IMR-90 (cell line): ENCODE data around the gene NOTCH2. TPM values are rescaled to one million over a fixed set of nuclear protein-coding genes. Genes with fewer than 3 reads are reported as not detected.

Source experiments
- ATAC-seq: fragments of 200-7000 bp; cut with Tn5 transposase; 2 replicates; pipeline ENCODE4 v1.9.1; 2020; ENCODE audit warnings: low read depth, mild to moderate bottlenecking, moderate library complexity
- BruUV-seq: library from RNA; stranded (reverse); fragments of 400-500 nt; replicated peaks from 2 replicates; lab custom pipeline; 2021; lab: Mats Ljungman, UMichigan
- CTCF ChIA-PET: fragments of 300-600 bp; formaldehyde crosslinking; extraction: SDS; loops from one replicate; lab custom pipeline; 2021; ENCODE audit warnings: antibody characterized with exemption; lab: Yijun Ruan, JAX
- POLR2A ChIA-PET: fragments of 300-600 bp; sonication (Branson Sonifier 250); formaldehyde crosslinking; loops from one replicate; lab custom pipeline; 2022; ENCODE audit warnings: antibody characterized with exemption; ENCODE audit not compliant: unreplicated experiment; lab: Charles Lee
- DNase-seq: peaks from one replicate; pipeline ENCODE4 v3.0.0; 2013
- H2AFZ ChIP-seq: replicated peaks from 2 replicates; pipeline ENCODE3; 2013; ENCODE audit warnings: low read length, mild to moderate bottlenecking; ENCODE audit not compliant: poor library complexity
- H2AK5ac ChIP-seq: 2 replicates; pipeline ENCODE4 v1.6.1; 2013; ENCODE audit warnings: low read depth, low read length, inconsistent platforms
- H2AK9ac ChIP-seq: replicated peaks from 2 replicates; pipeline ENCODE3; 2013; ENCODE audit warnings: mild to moderate bottlenecking, low read depth, low read length, moderate library complexity; ENCODE audit not compliant: poor library complexity
- H2BK120ac ChIP-seq: 2 replicates; pipeline ENCODE4 v1.6.1; 2013; ENCODE audit warnings: low read depth, low read length, inconsistent platforms
- H2BK15ac ChIP-seq: 3 replicates; pipeline ENCODE4 v1.6.1; 2013; ENCODE audit warnings: low read depth, low read length, inconsistent platforms
- H2BK20ac ChIP-seq: 2 replicates; pipeline ENCODE4 v1.6.1; 2013; ENCODE audit warnings: low read depth, mild to moderate bottlenecking, inconsistent platforms, low read length, moderate library complexity
- H2BK5ac ChIP-seq: 2 replicates; pipeline ENCODE4 v1.6.1; 2013; ENCODE audit warnings: mild to moderate bottlenecking, low read depth, low read length, inconsistent platforms; ENCODE audit not compliant: poor library complexity, severe bottlenecking
- H3K14ac ChIP-seq: replicated peaks from 2 replicates; pipeline ENCODE4 v1.6.1; 2013; ENCODE audit warnings: low read depth, low read length, inconsistent platforms
- H3K18ac ChIP-seq: 2 replicates; pipeline ENCODE4 v1.6.1; 2013; ENCODE audit warnings: low read depth, low read length, control low read depth
- H3K23ac ChIP-seq: 2 replicates; pipeline ENCODE4 v1.6.1; 2013; ENCODE audit warnings: low read depth, low read length, inconsistent platforms
- H3K27ac ChIP-seq: 2 replicates; pipeline ENCODE4 v1.5.1; 2013; ENCODE audit warnings: mild to moderate bottlenecking, control low read depth, low read length; ENCODE audit not compliant: insufficient read depth
- H3K27me3 ChIP-seq: 2 replicates; pipeline ENCODE4 v1.6.1; 2013; ENCODE audit warnings: low read length; ENCODE audit not compliant: control insufficient read depth, insufficient read depth
- H3K36me3 ChIP-seq: 2 replicates; pipeline ENCODE4 v1.6.1; 2013; ENCODE audit warnings: low read length, mixed read lengths; ENCODE audit not compliant: control insufficient read depth, insufficient read depth
- H3K4ac ChIP-seq: 2 replicates; pipeline ENCODE4 v1.6.1; 2013; ENCODE audit warnings: low read depth, low read length, inconsistent platforms
- H3K4me1 ChIP-seq: 2 replicates; pipeline ENCODE4 v1.6.1; 2013; ENCODE audit warnings: low read length, mixed read lengths; ENCODE audit not compliant: control insufficient read depth, insufficient read depth
- H3K4me2 ChIP-seq: 2 replicates; pipeline ENCODE4 v1.6.1; 2013; ENCODE audit warnings: low read depth, mild to moderate bottlenecking, control low read depth, low read length, moderate library complexity
- H3K4me3 ChIP-seq: 2 replicates; pipeline ENCODE4 v1.5.1; 2013; ENCODE audit warnings: low read depth, mild to moderate bottlenecking, control low read depth, low read length, moderate library complexity; ENCODE audit not compliant: insufficient read depth
- H3K56ac ChIP-seq: 2 replicates; pipeline ENCODE4 v1.6.1; 2013; ENCODE audit warnings: low read length, inconsistent platforms; ENCODE audit not compliant: insufficient read depth; ENCODE audit errors: extremely low read depth
- H3K79me1 ChIP-seq, 2 experiments: 2 replicates each; pipeline ENCODE4 v1.6.1; 2013; ENCODE audit warnings: low read length in 2 of 2, inconsistent platforms in 1 of 2, low read depth in 1 of 2
- H3K9ac ChIP-seq: 2 replicates; pipeline ENCODE4 v1.6.1; 2013; ENCODE audit warnings: low read depth, low read length, control low read depth
- H3K9me1 ChIP-seq: 2 replicates; pipeline ENCODE4 v1.6.1; 2013; ENCODE audit warnings: low read length, inconsistent platforms; ENCODE audit not compliant: insufficient read depth
- H3K9me3 ChIP-seq: 2 replicates; pipeline ENCODE4 v1.6.1; 2013; ENCODE audit warnings: low read length; ENCODE audit not compliant: control insufficient read depth, insufficient read depth
- H4K20me1 ChIP-seq: 2 replicates; pipeline ENCODE4 v1.6.1; 2013; ENCODE audit warnings: low read length, inconsistent platforms; ENCODE audit not compliant: insufficient read depth
- H4K5ac ChIP-seq: 2 replicates; pipeline ENCODE4 v1.6.1; 2013; ENCODE audit warnings: mild to moderate bottlenecking, low read depth, low read length, control low read depth
- H4K8ac ChIP-seq, 2 experiments: 2 replicates each; pipeline ENCODE4 v1.6.1; 2013; ENCODE audit warnings: low read depth in 2 of 2, low read length in 2 of 2, control low read depth in 1 of 2, inconsistent platforms in 1 of 2
- H4K91ac ChIP-seq: 2 replicates; pipeline ENCODE4 v1.6.1; 2013; ENCODE audit warnings: low read depth, low read length, inconsistent platforms; ENCODE audit not compliant: insufficient read depth
- RAD21 ChIP-seq: IDR thresholded peaks from 2 replicates; pipeline ENCODE4 v1.6.1; 2012; ENCODE audit warnings: low read length, improper control_type of control experiment
- SMC3 ChIP-seq: fragments of 150-350 bp; IDR thresholded peaks from 2 replicates; pipeline ENCODE4 v1.6.1; 2016; ENCODE audit warnings: low read depth, mild to moderate bottlenecking, antibody characterized with exemption, low read length, moderate library complexity
- WGBS, 2 experiments: methylation state at CpG; one replicate each; pipeline versions ENCODE4 v1.1.5 to v1.1.7; 2013; ENCODE audit warnings: missing lambda C conversion rate in 2 of 2; ENCODE audit not compliant: insufficient read length in 1 of 2; ENCODE audit errors: extremely low coverage in 2 of 2; 5-methylcytosine and 5-hydroxymethylcytosine counted together
- dilution Hi-C: fragments of 300-500 bp; cut with HindIII; formaldehyde crosslinking; loops from one replicate; pipeline ENCODE4 v1.14.3; 2018; ENCODE audit warnings: low sequenced_read_pairs; ENCODE audit not compliant: unreplicated experiment
- in situ Hi-C: fragments of 300-500 bp; cut with MboI; formaldehyde crosslinking; loops from 3 replicates; pipeline ENCODE4 v1.14.3; 2019; ENCODE audit warnings: low sequenced_read_pairs, inconsistent platforms, mixed read lengths
- intact Hi-C: fragments of 100-400 bp; cut with micrococcal nuclease; formaldehyde crosslinking; loops from 2 replicates; pipeline ENCODE4 v1.10.0; 2022
- polyA plus RNA-seq, 3 experiments: library from polyadenylated mRNA; depleted of rRNA; stranded (reverse); fragments of >200 nt; gene quantifications; 2 replicates each; pipeline ENCODE4 v1.2.3, GENCODE V29; 2012; ENCODE audit warnings: low replicate concordance in 1 of 3
- total RNA-seq: library from RNA; depleted of rRNA; stranded (reverse); fragments of >200 nt; gene quantifications from 2 replicates; pipeline ENCODE4 v1.2.3, GENCODE V29; 2012

Gene NOTCH2
- total and polyA plus RNA-seq, 2 of the 4 experiments (the other 2 are of a cell fraction), result 40.4 to 131 TPM

GRCh38 chr1:119988306-119989062 is 81.0 kb downstream of the NOTCH2 start:
- H2AK5ac ChIP-seq, result no peak overlapping the region
- no peak overlapping the region for H3K56ac ChIP-seq
- H4K20me1 ChIP-seq, result peaks cover 8% of the 10 kb centered on the region; the same call in 1 of the 2 replicates
- peaks cover 22 to 33% of the 10 kb centered on the region in 2 experiments for H3K79me1 ChIP-seq
- intact Hi-C loops (no loop called here), in situ Hi-C loops (no loop called here), dilution Hi-C loops (no loop called here)
- no peak overlapping the region for H4K8ac ChIP-seq
- H3K9me3 ChIP-seq, result no peaks in the 10 kb centered on the region
- peak overlapping the region; percentile 81 for H2BK120ac ChIP-seq
- no peak overlapping the region; the same call in 1 of the 2 replicates for H4K5ac ChIP-seq
- no peak overlapping the region for H2AK9ac ChIP-seq
- peak overlapping the region; percentile 17; the same call in 1 of the 2 replicates for H3K4ac ChIP-seq
- peak overlapping the region; percentile 88; the same call in 1 of the 2 replicates for H3K18ac ChIP-seq
- peak; percentile 66 for DNase-seq
- H3K14ac ChIP-seq, result 0 out of 2 replicates have a peak overlapping the region, but pooled peaks have one; percentile 15
- H3K27ac ChIP-seq, result no peak overlapping the region
- H3K4me2 ChIP-seq, result peak overlapping the region; percentile 59; the same call in 1 of the 2 replicates
- POLR2A ChIA-PET, result no interaction called here
- peak overlapping the region; percentile 50; the same call in 1 of the 2 replicates for H3K23ac ChIP-seq
- peaks cover 7% of the 10 kb centered on the region for H3K9me1 ChIP-seq
- peaks cover 5% of the 10 kb centered on the region for H3K36me3 ChIP-seq
- H3K4me3 ChIP-seq, result no peak overlapping the region
- peak overlapping the region; percentile 89; the same call in 1 of the 3 replicates for H2BK15ac ChIP-seq
- ATAC-seq, result 0 out of 2 replicates have a peak, but pooled peaks have one; percentile 10
- TF ChIP-seq SMC3, result no peak
- TF ChIP-seq RAD21, result no peak
- H3K4me1 ChIP-seq, result peaks cover 13% of the 10 kb centered on the region
- no TSS peak for BruUV-seq
- no CpG with 5 or more reads among the region's 2 CpGs for WGBS, 2 experiments
- H2BK20ac ChIP-seq, result peak overlapping the region; percentile 75; the same call in 1 of the 2 replicates
- no peak overlapping the region for H3K9ac ChIP-seq
- H2AFZ ChIP-seq, result no peak overlapping the region
- H2BK5ac ChIP-seq, result peak overlapping the region; percentile 40
- H4K91ac ChIP-seq, result no peak overlapping the region
- CTCF ChIA-PET, result interaction anchor here (0.6 kb wide), 2 partner anchors 20 to 60 kb away, joined by 3 to 4 read pairs; no protein-coding TSS in a partner anchor
- H3K27me3 ChIP-seq, result no peaks in the 10 kb centered on the region
